ENCODE data around the gene GALNT15.

The GALNT15 gene

DNA sequence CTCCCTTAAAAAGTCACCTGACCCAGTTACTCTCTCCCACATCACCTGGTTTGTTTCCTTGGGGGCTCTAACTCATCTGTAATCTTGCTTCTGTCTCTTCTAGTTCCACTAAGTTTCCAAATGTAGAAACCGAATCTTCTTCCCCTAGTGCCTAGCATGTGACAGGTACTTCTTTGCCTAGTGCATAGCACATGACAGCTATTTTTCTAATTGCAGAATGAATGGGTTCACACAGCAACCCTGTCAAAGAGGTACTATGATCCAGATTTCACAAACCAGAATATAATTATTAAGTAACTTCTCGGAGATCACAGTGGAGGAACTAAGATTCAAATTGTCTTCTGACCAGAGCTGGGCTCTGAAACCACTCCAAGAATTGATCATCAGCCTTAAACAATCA is 82.8 kb downstream of the GALNT15 start:
- no peak for DNase-seq

DNA sequence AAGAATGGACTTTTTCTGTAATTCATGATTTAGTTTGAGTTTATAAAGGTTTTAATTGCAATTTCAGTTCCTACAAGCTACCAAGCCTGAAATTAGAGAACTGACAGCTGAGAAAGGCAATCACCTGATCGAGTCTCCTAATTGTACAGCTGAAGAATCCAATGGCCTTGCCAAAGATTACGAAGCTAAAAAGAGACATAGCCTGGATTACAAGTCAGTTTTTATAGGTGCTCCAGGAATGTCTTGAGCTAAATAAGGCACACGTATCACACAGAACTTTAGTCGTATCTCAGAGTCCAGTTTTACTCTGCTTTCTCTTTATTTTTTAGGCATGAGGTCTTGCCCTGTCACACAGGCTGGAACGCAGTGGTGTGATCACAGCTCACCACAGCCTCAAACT is 83.7 kb downstream of the GALNT15 start:
- DNase-seq: no peak

DNA sequence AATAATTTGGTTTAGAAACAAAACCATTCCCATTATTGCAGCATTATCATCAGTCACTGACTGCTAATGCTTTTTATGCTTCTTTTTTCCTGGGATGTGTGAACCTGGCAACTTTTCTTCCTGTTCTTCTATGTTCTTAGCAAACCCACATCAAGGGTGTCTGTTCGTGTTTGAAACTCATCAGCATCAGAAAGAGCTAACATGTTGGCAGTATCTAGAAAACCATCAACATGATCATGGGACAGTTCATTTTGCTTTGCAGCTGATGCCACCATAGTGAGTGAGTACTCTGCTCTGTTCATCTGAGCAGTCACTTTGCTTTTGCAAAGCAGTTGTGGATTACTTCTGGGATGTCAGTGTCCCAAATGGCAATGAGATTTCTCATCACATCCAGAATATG is 84.4 kb downstream of the GALNT15 start:
- no peak for DNase-seq

DNA sequence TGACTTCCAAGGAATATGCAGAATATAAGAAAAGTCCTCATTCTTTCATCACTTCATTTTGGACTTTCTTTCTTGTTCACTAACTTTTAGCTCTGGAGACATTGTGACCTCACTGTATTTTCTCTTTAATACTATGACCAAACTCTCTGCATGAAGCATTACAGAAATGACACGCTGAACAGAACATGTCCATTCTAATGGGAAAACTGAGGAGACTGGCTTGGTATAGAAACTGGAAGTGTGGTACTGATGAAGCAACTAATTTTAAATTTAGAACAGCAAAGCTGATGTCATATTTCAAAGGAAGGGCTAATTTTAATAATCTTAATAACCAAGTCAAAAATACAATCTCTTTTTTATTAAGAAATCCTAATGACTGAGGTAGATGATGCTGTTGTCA is 85.6 kb downstream of the GALNT15 start:
- no peak for DNase-seq

DNA sequence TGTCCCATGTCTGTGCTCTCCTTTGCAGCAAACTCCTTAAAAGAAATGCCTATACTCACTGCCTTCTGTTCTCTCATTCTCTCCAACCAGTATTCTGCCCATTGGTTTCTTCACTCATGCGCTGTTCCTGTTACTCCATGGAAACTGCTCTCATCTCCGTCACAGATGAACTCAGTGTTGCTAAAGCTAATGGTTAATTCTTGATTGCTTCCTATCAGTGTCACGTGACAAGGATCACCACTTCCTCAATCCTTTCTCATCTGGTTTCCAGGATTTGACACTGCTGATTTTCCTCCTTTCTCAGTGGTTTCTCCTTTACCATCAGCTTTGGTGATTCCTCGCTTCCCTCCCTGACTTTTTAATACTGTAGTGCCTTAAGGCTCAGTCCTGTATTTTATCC is 87.7 kb downstream of the GALNT15 start:
- DNase-seq: no peak

DNA sequence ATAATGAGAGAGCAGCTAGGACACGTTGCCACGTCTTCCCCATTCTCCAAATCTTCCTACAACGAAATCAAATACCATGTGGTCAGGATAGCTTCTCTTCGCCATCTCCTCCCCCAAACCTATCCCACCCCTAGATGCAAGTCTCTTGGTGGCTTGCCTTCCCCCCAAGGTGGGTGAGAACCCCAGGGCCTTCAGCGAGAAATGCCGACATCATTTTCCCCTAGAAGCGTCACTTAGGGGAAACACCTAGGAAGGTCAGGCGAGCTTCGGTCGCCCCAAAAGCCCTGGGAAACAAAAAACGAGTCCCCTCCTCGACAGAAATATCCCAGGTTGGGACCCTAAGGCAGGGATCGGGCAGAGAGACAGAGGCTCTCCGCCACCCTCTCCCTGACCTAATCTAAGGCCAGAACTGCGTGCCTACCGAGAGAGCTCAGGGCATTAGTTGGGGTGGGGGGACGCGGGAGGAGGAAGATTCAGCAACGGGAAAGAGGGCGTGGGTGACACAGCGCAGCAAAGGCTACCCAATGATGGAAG is 89.8 kb downstream of the GALNT15 start:
- no peak for DNase-seq

DNA sequence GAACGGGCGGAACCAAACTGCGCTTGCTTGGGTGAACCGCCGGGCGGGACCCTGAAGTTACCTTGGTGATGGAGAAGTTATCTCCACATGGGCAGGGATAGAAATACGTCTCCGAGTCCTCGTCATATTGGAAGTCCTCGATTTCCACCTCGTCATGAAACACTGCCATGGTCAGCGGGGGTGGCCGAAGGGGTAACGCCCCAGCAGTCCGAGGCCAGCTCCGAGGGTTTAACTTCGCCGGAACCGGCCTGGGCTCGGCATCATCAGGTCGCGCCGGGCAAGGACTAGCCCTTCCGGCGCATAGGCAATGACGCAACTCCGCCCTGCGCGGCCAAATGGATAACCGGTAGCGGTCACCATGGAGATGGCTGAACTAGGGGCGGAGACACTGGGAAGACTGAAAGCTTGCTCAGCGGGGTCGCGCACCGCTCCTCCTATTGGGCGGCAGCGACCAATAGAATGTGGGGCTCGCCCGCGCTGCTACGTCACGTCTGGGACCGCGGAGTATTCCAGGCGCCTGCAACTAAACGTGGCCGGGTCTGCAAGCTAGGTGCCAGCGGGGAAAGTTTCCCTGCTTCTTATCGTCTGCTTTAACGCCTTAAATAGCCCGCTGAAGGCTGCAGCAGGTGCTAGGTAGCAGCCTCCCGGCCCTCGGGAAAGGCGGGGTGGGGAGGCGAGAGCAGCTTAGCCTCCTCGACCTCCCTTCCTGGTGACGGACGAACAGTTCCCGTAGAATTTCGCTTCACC is 90.4 kb downstream of the GALNT15 start, which contains the start of the genes DPH3 and OXNAD1:
TSS of gene DPH3 (minus strand) at position 236 of the 747 bp plus-strand sequence. CDS start at position 169, 67 bp downstream.
TSS of gene OXNAD1 (plus strand) at position 505 of the 747 bp plus-strand sequence. CDS start 5,741 bp downstream, outside the sequence.
- DNase-seq: peak; percentile 97 to 99

DNA sequence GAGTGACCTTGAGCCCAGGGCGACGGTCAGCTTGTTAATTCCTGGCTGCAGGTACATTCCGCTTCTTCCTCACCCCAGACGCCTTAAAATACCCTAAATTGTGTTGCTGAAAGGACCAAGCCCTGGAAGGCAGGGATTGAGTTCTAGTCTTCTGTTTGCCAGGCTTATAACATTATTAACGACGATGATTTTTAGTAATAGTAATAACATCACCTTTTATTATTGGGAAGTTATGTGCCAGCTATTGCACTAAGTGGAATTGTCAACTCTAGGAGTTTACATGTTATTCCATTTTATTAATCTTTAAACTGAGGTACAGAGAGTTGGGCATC is 90.9 kb downstream of the GALNT15 start:
- DNase-seq: no peak

DNA sequence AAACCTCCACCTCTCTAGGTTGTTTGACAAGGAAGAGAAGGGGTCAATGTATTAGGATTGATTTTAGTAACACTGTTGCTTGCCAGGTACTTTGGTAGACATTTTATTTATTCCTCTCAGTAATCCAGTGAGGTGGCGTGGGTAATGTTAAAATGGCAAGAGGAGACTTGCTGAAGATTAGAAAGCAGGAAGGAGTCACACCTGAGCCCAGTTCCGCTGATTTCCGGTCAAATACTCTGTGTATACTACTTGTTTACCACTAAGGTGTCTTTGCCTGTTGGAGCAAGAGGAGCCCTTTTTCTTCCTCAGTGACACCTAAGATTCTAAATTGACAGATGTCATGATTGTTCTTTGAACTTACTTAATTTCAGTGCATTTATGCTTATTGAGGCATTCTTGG is 92.2 kb downstream of the GALNT15 start:
- DNase-seq: no peak

DNA sequence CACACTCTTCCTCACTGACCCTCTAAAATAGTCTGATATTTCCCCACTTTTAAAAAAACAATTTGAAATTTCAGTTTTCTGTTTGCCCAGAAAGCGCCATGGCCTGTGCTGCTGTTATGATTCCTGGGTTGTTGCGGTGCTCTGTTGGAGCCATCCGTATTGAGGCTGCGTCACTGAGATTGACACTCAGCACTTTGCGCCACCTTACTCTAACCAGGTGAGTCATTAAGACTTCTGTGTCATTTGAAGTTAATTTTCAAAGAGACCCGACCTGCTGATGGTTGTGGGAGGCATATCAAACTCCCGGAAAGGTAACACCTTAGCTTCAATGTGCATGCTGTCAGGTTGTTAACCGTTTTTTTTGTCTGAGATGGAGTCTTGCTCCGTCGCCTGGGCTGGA is 96.4 kb downstream of the GALNT15 start:
- DNase-seq: no peak

DNA sequence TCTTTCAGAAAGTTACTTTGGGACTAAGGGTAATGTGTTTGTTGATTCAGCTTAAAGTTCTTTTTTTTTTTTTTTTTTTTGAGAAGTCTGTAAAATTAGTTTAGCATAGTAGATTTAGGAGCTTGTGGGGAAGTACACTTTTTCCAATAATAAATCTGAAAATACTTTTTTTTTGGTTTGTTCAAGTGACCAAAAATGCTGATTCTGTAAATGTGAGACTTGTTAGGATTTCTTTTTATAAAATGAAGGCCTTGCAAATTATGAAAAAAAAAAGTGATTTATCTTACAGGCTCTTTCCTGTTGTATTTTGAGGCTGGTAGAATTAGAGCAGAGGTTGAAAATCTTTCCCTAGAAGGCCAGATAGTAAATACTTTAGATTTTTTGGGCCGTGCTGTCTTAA is 98.1 kb downstream of the GALNT15 start:
- DNase-seq: no peak

DNA sequence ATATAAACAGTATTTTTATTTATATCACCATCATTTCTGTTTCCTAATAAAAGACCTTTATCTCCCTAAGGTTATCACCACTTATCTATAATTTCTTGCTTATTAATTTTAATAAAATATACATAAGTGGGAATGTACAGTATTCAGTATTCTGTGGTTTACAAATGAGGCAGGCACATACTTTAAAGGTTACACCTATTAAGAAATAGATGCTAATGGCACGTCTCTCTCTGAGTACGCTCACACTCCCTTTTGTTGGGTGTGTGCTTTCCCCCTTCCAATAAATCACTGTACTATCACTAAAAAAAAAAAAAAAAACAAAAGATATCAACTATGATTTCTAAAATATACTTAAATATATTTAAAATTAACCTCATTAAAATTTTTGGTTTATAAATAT is 99.4 kb downstream of the GALNT15 start:
- DNase-seq: no peak

DNA sequence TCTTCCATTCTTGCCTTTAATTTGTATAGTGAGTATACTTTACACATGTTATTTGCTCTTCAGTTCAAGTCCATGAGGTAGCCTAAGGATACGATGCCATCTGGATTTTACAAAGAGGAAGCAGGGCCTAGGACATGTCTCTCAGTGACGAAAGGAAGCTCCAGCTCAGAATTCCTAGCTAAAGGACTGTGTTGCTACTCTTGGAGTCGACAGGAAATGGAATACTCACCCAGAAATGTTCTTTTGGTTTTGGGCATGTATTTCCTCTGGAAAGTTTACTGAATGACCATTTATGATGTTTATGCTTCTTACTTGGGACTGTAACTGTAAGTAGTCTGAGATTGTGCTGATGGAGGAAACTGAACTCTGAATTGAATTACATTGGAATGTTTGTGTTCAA is 103.0 kb downstream of the GALNT15 start:
- DNase-seq: no peak

DNA sequence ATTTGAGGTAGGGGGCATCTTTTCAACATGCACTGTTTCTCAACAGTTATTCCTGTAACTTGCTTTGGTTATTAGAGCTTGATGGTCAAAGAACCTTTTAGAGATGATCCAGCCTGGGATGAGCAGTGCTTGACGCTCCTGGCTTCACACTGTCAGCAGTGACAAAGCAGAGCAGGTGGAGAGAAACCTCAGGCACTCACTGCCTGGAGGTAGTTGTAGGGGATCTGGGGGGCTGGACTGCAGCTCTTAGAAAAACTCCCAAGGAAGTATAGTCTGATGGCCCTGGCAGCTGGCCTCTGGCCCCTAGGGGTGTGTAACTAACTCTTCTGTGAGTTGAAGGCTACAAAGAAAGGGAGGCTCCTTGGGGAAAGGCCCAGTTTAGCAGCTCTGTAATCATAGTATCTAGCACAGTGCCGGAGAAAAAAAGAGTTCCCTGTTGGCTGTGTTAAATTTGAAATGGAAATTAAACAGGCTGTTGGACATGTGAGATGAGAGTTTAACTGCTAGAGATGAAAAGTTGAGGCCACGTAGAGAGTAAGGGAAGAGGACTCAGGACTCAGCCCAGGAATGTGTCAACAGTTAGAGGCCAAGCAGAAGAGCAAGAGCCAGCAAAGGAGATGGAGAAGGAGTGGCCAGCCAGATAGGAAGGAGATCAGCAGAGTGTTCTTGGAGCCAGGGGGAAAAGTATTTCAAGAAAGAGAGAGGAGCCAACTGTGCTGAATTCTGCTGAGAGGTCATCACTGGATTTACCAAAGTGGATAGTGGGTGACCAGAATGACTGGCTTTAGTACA is 104.7 kb downstream of the GALNT15 start:
- no peak for DNase-seq

DNA sequence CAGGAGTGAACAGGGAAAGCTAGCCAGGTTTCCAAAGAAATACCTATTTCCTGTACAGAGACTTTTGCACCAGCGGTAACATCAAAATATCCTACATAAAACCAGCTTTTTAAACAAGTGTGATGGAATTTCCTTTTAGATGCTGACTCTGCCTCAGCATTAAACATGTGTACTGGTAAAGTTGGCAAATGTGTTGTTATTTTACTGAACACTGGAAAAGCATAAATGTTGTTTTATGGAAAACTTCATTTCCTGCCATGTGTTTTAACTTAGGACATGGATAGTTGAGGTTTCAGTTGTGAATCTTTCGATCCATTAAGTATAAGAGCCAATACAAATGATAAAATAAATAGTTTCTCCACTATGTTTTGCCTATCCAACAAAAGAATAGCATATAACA is 106.2 kb downstream of the GALNT15 start:
- DNase-seq: no peak

Data from stimulated activated CD4-positive, alpha-beta T cell treated with anti-CD3 and anti-CD28 coated beads, Interleukin-4, amount 100 ng/mL, for 4 hours (primary cell).